Retinal pigment epithelial cell (primary cell): ENCODE measurements around the gene CFAP97D2.

Source experiments
- DNase-seq: peaks from one replicate; pipeline ENCODE4 v3.0.0-alpha.2; 2010; ENCODE audit warnings: low read depth
- H3K4me3 ChIP-seq: 2 replicates; pipeline ENCODE4 v1.5.1; 2011; ENCODE audit warnings: mild to moderate bottlenecking, low read length, control low read depth, moderate library complexity
- CTCF ChIP-seq: conservative IDR thresholded peaks from 2 replicates; pipeline ENCODE4 v1.5.1; 2011; ENCODE audit warnings: low read depth, low read length, control low read depth, inconsistent platforms

The CFAP97D2 gene

GRCh38 chr13:114134111-114134943 lies 44.7 kb upstream of the CFAP97D2 start:
- no peak for TF ChIP-seq CTCF
- DNase-seq: no peak
- no peak overlapping the region for H3K4me3 ChIP-seq

- no peak overlapping the region for H3K4me3 ChIP-seq
- DNase-seq: no peak
These were observed 44.0 kb upstream of the CFAP97D2 start for GRCh38 chr13:114134944-114135610.

GRCh38 chr13:114135731-114136171 lies 43.3 kb upstream of the CFAP97D2 start:
- DNase-seq: no peak
- TF ChIP-seq CTCF: no peak
- H3K4me3 ChIP-seq: no peak overlapping the region

More at GRCh38 chr13:114134944-114135610, 44.0 kb upstream of the CFAP97D2 start:
- no peak for TF ChIP-seq CTCF

GRCh38 chr13:114136576-114136975 lies 42.5 kb upstream of the CFAP97D2 start:
- DNase-seq: no peak
- no peak overlapping the region for H3K4me3 ChIP-seq
- TF ChIP-seq CTCF: no peak

- no peak for DNase-seq
- no peak overlapping the region for H3K4me3 ChIP-seq
- TF ChIP-seq CTCF: no peak
These were observed 38.7 kb upstream of the CFAP97D2 start for GRCh38 chr13:114140131-114140905.

- DNase-seq: no peak
- TF ChIP-seq CTCF: no peak
- H3K4me3 ChIP-seq: no peak overlapping the region
These were observed 38.2 kb upstream of the CFAP97D2 start for GRCh38 chr13:114140906-114141250.
